Ramos (cell line): ENCODE measurements around the gene RGS12.

Experiments used
- in situ Hi-C: fragments of 300-500 bp; cut with MboI; formaldehyde crosslinking; loops from one replicate; pipeline ENCODE4 v1.14.3; 2022; ENCODE audit warnings: low sequenced_read_pairs; ENCODE audit not compliant: unreplicated experiment

RGS12 gene

GRCh38 chr4:3340038-3340699, 47.3 kb downstream of the RGS12 start:
- in situ Hi-C loops: loop anchor here (10.0 kb wide), 1 partner anchor 105 kb away; the partner anchor contains the start of gene HGFAC

- in situ Hi-C loops: loop anchor here (10.0 kb wide), 1 partner anchor 104 kb away; the partner anchor contains the start of gene HGFAC
Measured at GRCh38 chr4:3340700-3341083, 47.9 kb downstream of the RGS12 start.

- in situ Hi-C loops: loop anchor here (10.0 kb wide), 1 partner anchor 103 kb away; the partner anchor contains the start of gene HGFAC
Measured at GRCh38 chr4:3341760-3342159, 48.9 kb downstream of the RGS12 start.

- in situ Hi-C loops: loop anchor here (10.0 kb wide), 1 partner anchor 102 kb away; the partner anchor contains the start of gene HGFAC
Measured at GRCh38 chr4:3342182-3342854, 49.5 kb downstream of the RGS12 start.
